Stimulated activated CD4-positive, alpha-beta T cell treated with anti-CD3 and anti-CD28 coated beads, TNF-alpha, amount 100 ng/mL, for 48 hours (primary cell): Measurements from ENCODE around the gene PTOV1.

Source experiments
- DNase-seq, 3 donors: peaks; one replicate each; pipeline ENCODE4 v3.0.0-alpha.2; 2020; ENCODE audit warnings: low read depth in 3 of 3

Gene PTOV1

DNA sequence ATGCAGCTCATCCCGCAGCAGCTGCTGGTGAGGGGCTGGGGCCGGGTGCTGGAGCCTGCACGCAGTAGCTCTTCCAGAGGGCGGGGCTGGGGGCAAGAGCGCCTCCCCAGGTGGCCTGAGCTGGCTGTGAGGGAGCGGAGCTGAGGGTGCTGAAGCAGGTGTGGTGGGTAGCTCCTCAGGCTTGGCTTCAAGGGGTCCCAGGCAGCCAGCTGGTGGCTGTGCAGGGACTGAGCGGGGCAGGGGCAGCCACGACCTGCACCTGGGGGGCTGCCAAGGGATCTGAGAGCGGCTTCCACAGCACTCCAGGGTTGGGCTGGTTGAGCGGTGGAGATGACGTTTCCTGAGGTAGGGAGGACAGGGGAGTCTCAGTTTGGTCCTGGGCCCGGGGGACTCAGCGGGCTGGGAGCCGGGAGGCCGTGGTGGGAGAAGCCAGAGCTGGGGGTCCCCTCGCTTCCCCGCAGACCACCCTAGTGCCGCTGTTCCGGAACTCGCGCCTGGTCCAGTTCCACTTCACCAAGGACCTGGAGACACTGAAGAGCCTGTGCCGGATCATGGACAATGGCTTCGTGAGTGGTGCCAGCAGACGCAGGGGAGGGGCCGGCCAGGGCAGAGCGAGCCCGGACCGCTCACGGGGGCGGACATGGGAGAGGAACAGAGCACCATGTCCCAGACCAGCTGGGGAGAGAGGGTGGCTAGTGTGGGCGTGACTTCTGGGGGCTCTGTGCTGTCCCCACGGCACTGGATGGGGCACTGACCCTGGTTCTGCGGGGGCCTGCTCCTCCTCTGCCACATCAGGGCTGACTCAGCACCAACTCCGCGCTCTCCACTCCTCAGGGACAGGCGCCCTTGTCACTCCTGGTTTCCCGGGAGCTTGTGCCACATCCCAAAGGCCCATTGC is 7.4 kb downstream of the PTOV1 start:
- no peak for DNase-seq

DNA sequence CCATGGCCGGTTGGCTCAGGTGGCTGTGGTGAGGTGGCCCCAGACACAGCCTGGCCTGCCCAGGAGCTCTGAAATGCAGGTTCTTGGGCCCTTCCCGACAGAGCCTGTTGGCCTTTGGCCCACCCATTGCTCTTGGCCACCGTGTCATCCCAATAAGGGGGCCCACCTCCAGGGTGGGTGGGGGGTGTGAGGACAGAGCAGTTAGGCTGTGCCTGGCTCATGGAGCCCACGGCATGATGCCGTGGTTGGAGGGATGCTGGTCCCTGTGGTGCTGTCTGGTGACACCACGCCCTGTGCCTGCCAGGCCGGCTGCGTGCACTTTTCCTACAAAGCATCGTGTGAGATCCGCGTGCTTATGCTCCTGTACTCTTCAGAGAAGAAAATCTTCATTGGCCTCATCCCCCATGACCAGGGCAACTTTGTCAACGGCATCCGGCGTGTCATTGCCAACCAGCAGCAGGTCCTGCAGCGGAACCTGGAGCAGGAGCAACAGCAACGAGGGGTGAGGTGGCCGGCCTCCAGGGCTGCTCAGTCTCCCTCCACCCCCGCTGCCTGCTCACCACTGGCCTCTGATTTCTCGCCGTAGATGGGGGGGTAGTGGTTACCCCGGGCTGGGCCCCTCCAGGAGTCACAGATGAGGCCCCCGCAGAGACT is 8.8 kb downstream of the PTOV1 start:
- no peak for DNase-seq

DNA sequence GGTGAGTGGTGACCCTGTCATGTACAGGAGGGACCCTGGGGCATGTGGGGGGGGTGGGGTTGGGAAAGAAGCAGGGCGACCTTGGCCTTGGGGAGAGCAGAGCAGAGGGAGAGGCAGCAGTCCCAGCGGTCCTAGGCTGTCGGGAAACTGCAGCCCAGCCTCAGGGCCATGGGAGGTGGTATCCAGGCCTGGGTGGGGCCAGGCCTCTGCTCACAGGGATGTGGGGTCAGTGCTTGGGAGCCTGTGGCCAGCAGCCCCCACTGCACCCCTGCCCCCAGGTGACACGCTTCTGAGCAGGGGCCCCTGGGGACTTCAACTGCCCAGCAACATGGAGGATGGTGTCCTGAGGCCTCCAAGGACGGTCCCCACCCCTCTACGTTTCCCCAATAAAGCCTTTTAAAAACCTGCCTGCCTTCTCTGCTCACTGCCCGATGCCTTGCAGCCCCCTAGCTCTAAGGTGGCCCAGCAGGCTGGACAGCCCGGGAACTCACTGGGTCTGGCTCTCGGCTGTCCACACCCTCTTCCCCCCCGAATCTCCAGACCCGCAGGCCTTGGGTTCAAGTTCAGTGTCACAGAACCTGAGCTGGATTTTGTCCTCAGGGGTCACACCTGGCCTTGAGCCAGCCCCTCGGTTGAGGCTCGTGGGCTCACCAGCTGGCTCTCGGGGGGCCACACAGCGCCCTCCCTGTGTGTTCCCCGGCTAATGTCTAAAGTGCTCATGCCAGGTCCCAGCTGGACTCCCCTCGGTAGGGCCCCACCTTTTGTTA is 9.6 kb downstream of the PTOV1 start:
- no peak for DNase-seq

- DNase-seq: no peak
Observed at GRCh38 chr19:49861107-49861506, 10.1 kb downstream of the PTOV1 start.

- no peak for DNase-seq
Observed at GRCh38 chr19:49861541-49862378, 10.8 kb downstream of the PTOV1 start.

GRCh38 chr19:49862391-49863253 is 11.7 kb downstream of the PTOV1 start:
- no peak for DNase-seq

DNA sequence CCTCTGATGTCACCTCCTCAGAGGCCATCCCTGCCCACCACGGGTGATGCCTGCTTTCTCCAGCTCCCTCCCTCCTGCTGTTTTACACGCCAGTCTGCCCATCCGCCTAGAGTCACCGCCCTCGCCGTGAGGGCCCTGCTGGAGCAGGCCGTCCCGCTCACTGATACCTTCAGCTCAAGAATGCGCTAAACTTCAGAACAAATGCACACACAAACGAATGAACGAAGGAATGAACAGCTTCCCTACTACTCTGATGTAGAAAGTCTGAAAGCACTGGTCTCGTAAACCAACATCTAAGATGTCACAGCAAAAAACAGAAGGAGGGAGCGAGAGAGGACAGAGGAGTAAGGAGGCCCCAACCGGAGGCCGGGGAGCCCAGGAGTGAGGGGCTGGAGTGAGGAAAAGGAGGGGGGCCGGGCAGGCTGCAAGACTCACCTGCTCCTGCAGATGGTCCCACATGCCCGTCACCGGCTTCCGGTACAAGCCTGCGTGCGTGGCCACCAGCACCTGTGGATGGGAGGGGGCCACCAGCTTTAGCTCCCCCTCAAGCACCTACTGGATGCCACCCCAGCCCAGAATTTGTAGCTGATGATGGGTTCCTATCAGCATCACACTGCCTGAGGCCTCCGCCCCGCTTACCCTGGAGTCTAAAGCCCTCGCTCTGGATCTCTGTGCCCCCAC is 12.4 kb downstream of the PTOV1 start:
- no peak for DNase-seq

DNA sequence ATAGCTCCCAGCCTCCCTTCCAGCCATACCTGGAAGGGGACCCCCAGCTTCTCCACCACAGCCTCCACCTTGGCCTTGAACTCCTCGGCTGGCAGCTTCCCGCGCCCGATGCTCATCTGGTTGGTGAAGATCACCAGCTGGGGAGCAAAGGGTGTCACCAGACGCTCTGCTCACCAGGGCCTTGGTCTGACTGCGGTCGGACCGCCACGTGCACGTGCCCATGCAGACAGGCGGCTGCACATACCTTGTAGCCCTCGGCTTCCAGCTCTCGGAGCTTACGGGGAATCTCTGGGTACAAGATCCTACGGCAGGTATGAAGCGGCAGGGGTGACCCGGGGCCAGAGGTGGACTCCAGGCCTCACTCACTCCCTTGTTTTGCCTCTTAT is 13.0 kb downstream of the PTOV1 start:
- DNase-seq: no peak

- no peak for DNase-seq
Observed at GRCh38 chr19:49864890-49865289, 13.9 kb downstream of the PTOV1 start.

GRCh38 chr19:49866933-49867782 is 16.2 kb downstream of the PTOV1 start, which contains the start of gene PNKP:
PNKP (minus strand) TSS chr19:49867576; CDS start chr19:49867204, 372 bp downstream.
- peak; percentile 61 to 90 (median 85) for DNase-seq

DNA sequence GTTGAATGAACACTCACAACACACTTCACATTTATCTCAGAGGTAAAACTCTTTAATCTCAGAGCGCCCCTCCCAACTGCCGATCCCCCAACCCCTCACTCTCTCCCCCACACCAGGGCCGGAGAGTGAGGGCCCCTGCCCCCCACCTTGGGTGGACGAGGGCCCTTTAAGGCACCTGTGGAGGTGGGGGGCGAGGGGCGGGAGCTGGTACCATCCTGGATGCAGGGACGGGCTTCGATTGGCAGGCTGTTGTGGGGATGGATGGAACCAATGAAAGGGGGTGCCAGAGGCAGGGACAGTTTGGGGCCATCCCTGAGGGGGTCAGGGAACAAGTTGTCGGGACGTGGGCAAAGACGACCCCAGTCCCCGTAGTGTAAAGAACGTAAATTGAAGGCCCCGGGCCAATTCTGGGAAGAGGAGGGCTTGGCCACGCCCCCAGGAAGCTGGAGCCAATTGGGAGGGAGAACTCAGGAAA is 18.1 kb downstream of the PTOV1 start:
- no peak for DNase-seq

GRCh38 chr19:49869484-49870308 is 18.7 kb downstream of the PTOV1 start:
- DNase-seq: peak; percentile 82 to 87 (median 83)

GRCh38 chr19:49870309-49870901 is 19.4 kb downstream of the PTOV1 start:
- no peak for DNase-seq

GRCh38 chr19:49871349-49871985 is 20.5 kb downstream of the PTOV1 start:
- DNase-seq: no peak

DNA sequence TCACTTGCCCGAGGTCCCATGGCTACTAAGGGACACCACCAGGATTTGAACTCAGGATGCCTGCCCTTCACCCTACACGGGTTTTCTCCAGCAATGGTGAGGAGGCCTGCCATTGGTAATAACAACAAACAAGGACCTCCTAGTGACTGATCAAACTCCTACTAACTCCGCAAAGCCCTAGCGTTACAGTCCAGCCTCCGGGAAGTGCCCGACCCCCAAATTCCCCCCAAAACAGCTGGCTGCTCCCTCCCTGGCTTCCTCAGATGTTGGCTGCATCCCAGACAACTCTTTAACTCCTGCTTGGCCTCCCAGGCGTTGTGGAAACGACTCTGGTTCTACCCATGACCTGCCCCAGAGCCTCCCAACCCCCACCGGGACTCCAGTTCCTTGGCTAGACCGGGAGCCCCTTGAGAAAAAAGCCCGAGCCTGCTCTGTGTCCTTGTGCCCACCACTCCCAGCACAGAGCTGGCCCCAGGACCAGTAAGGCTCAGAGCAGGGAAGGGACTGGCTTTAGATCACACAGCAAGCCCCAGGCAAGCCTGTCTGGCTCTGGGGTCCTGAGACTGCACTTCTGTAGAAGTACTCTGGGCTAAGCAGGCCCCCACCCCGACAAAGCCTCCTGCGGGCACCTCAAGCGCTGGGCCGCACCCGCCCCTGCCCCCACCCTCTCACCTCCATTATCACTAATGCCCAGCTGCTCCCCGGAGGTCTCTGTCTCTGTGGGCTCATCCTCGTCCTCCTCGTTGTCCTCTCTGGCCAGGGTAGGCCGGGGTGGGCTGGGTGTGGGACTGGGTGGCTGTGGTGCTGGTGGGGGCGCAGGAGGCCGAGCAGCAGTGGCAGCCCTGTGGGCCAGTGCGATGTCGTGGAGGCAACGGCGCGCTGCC is 21.5 kb downstream of the PTOV1 start:
- DNase-seq: no peak

DNA sequence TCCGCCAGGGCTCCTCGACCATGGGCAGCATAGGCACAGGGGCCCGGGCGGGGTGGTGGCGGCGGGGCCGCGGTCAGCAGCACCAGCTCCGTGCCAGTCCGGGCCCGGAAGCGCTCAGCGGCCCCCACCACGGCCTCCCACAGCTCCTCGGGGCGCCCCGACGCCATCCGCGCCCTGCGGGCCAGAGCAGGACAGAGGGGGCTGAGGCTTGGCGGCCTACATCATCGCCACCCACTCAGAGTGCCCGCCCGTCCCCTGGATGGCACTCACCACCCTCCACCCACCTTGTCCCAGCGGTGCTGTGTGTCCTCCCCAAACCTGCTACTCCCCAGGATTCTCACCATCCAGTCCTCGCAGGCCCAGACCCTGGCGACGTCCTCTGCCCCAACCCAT is 22.2 kb downstream of the PTOV1 start:
- no peak for DNase-seq
